ENCODE results near the gene HSBP1L1. TPM values are rescaled to one million over a fixed set of nuclear protein-coding genes. Genes with fewer than 3 reads are reported as not detected.

HSBP1L1 gene
- total RNA-seq, 1 experiment from 2014 or later = 41.4 TPM

- ChIA-PET RAD21 (ENCODE audit: low non-redundant PET in 1 of 2, low total read pairs in 2 of 2, uncharacterized antibody in 2 of 2, unreplicated experiment in 2 of 2) (no interaction called here), CTCF (no interaction called here), POLR2A (no interaction called here)
- no peaks in the 10 kb centered on the region for H3K4me1 ChIP-seq (ENCODE audit: control insufficient read depth in 1 of 2, insufficient read depth in 2 of 2, low read length in 2 of 2)
- ATAC-seq = no peak
- H3K27ac ChIP-seq (ENCODE audit: low read depth, low read length) = no peak overlapping the region
- no peak overlapping the region for H2AFZ ChIP-seq (ENCODE audit: low read depth, low read length, poor library complexity, severe bottlenecking)
- H3K9ac ChIP-seq (ENCODE audit: low read length) = no peak overlapping the region
- H3K9me2 ChIP-seq (ENCODE audit: insufficient read depth) = no peaks in the 10 kb centered on the region
- no TSS peak for BruUV-seq (replicated peaks)
- no peak for DNase-seq (ENCODE audit: low read depth, low spot score)
- TF ChIP-seq POLR2A (IDR thresholded peaks at IDR 0.05; ENCODE audit: borderline replicate concordance, extremely low read depth, insufficient read depth, insufficient read length) (no peak), SRF (IDR thresholded peaks at IDR 0.05; ENCODE audit: low read depth) (no peak), EGR1 (IDR thresholded peaks at IDR 0.05; ENCODE audit: low read depth) (no peak), YY1 (IDR thresholded peaks at IDR 0.05; ENCODE audit: extremely low read depth, insufficient replicate concordance, low read depth, low read length) (no peak), SIN3A (IDR thresholded peaks at IDR 0.05; ENCODE audit: low read depth) (no peak), FOSL1 (IDR thresholded peaks at IDR 0.05; ENCODE audit: low read depth) (no peak), ZFX (IDR thresholded peaks at IDR 0.05) (no peak), EZH2 (IDR thresholded peaks at IDR 0.05) (no peak), ZNF274 (IDR thresholded peaks at IDR 0.05; ENCODE audit: low read depth, low read length) (no peak), EZH2phosphoT487 (IDR thresholded peaks at IDR 0.05; ENCODE audit: borderline replicate concordance) (no peak), POLR2AphosphoS5 (IDR thresholded peaks at IDR 0.05; ENCODE audit: low read depth, low read length) (no peak), SP1 (IDR thresholded peaks at IDR 0.05; ENCODE audit: low read depth) (no peak), JUND (IDR thresholded peaks at IDR 0.05) (no peak), CBX3 (IDR thresholded peaks at IDR 0.05; ENCODE audit: low read depth) (no peak), CEBPB (IDR thresholded peaks at IDR 0.05; ENCODE audit: low read depth) (no peak), ELF1 (IDR thresholded peaks at IDR 0.05; ENCODE audit: borderline replicate concordance, low read depth) (no peak), RAD21 (IDR thresholded peaks at IDR 0.05; ENCODE audit: low read depth) (no peak)
- TF ChIP-seq, protein P1, sequence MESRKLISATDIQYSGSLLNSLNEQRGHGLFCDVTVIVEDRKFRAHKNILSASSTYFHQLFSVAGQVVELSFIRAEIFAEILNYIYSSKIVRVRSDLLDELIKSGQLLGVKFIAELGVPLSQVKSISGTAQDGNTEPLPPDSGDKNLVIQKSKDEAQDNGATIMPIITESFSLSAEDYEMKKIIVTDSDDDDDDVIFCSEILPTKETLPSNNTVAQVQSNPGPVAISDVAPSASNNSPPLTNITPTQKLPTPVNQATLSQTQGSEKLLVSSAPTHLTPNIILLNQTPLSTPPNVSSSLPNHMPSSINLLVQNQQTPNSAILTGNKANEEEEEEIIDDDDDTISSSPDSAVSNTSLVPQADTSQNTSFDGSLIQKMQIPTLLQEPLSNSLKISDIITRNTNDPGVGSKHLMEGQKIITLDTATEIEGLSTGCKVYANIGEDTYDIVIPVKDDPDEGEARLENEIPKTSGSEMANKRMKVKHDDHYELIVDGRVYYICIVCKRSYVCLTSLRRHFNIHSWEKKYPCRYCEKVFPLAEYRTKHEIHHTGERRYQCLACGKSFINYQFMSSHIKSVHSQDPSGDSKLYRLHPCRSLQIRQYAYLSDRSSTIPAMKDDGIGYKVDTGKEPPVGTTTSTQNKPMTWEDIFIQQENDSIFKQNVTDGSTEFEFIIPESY (IDR thresholded peaks at IDR 0.05; ENCODE audit: extremely low read depth, insufficient replicate concordance, low read length) = no peak
- TF ChIP-seq, protein P2, sequence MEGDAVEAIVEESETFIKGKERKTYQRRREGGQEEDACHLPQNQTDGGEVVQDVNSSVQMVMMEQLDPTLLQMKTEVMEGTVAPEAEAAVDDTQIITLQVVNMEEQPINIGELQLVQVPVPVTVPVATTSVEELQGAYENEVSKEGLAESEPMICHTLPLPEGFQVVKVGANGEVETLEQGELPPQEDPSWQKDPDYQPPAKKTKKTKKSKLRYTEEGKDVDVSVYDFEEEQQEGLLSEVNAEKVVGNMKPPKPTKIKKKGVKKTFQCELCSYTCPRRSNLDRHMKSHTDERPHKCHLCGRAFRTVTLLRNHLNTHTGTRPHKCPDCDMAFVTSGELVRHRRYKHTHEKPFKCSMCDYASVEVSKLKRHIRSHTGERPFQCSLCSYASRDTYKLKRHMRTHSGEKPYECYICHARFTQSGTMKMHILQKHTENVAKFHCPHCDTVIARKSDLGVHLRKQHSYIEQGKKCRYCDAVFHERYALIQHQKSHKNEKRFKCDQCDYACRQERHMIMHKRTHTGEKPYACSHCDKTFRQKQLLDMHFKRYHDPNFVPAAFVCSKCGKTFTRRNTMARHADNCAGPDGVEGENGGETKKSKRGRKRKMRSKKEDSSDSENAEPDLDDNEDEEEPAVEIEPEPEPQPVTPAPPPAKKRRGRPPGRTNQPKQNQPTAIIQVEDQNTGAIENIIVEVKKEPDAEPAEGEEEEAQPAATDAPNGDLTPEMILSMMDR (IDR thresholded peaks at IDR 0.05 in 2 of 3, conservative IDR thresholded peaks at IDR 0.05 in 1 of 3; ENCODE audit: borderline replicate concordance in 1 of 3, insufficient read depth in 1 of 3, low read depth in 2 of 3, low read length in 2 of 3) = no peak
- H3K79me2 ChIP-seq (ENCODE audit: insufficient read depth, low read length) = peaks cover 34% of the 10 kb centered on the region
- H3K27me3 ChIP-seq (ENCODE audit: insufficient read depth, low read length) = no peaks in the 10 kb centered on the region
- no peaks in the 10 kb centered on the region for H3K9me3 ChIP-seq (ENCODE audit: control insufficient read depth in 1 of 2, insufficient read depth in 1 of 2, low read depth in 1 of 2, low read length in 2 of 2)
- peaks cover 0 to 13% of the 10 kb centered on the region in 2 experiments; a peak in 2 of 4 replicates for H3K36me3 ChIP-seq (ENCODE audit: control insufficient read depth in 1 of 2, insufficient read depth in 2 of 2, low read length in 2 of 2)
- intact Hi-C loops (cut with micrococcal nuclease) = no loop called here
- no peaks in the 10 kb centered on the region for H4K20me1 ChIP-seq (ENCODE audit: insufficient read depth)
- no peak overlapping the region for H3K4me3 ChIP-seq (replicated peaks in 1 of 2; ENCODE audit: low read depth in 1 of 2, low read length in 2 of 2)
- no peak overlapping the region for H3K4me2 ChIP-seq (ENCODE audit: low read length)
Measured at GRCh38 chr18:79918615-79919011, 45.8 kb upstream of the HSBP1L1 start.
